HEK293 (cell line): ENCODE data around the gene ZNF106.

Source experiments
- CTCF ChIA-PET: fragments of 350-600 bp; formaldehyde crosslinking; extraction: SDS; loops from one replicate; lab custom pipeline; 2021; ENCODE audit warnings: antibody characterized with exemption; lab: Yijun Ruan, JAX
- POLR2A ChIA-PET: fragments of 300-600 bp; formaldehyde crosslinking; extraction: SDS; loops from one replicate; lab custom pipeline; 2020; ENCODE audit warnings: antibody characterized with exemption, inconsistent platforms; lab: Yijun Ruan, JAX
- H3K27ac ChIP-seq: fragments of 200-500 bp; sonication (Bioruptor generic); 2 replicates; pipeline ENCODE4 v1.5.1; 2014; ENCODE audit warnings: low read depth, low read length, control low read depth, inconsistent platforms; ENCODE audit errors: extremely low read depth
- H3K36me3 ChIP-seq, 2 experiments: fragments of 200-500 bp in 1 of 2; sonication (Bioruptor generic) in 1 of 2; 1 replicate in 1 of 2; 2 replicates in 1 of 2; pipeline ENCODE4 v1.5.1; 2014 to 2017; ENCODE audit warnings: inconsistent platforms in 2 of 2, low read length in 2 of 2; ENCODE audit not compliant: control insufficient read depth in 2 of 2, insufficient read depth in 1 of 2
- H3K4me1 ChIP-seq: fragments of 200-500 bp; sonication (Bioruptor generic); 2 replicates; pipeline ENCODE4 v1.5.1; 2014; ENCODE audit warnings: mild to moderate bottlenecking, low read length, inconsistent platforms; ENCODE audit not compliant: control insufficient read depth, insufficient read depth
- H3K4me3 ChIP-seq: 2 replicates; pipeline ENCODE4 v1.5.1; 2011; ENCODE audit warnings: low read depth, mild to moderate bottlenecking, control low read depth, low read length, moderate library complexity
- H3K9me3 ChIP-seq: fragments of 200-500 bp; sonication (Bioruptor generic); 2 replicates; pipeline ENCODE4 v1.5.1; 2014; ENCODE audit warnings: low read depth, low read length, inconsistent platforms; ENCODE audit not compliant: control insufficient read depth, insufficient read depth
- BCL11A ChIP-seq: fragments of 450-650 bp; formaldehyde crosslinking; IDR thresholded peaks from 2 replicates; pipeline ENCODE4 v1.5.1; 2016; ENCODE audit warnings: low read depth, missing biosample characterization, missing genetic modification characterization
- GLI4 ChIP-seq: fragments of 450-650 bp; formaldehyde crosslinking; IDR thresholded peaks from 2 replicates; pipeline ENCODE4 v1.5.1; 2016; ENCODE audit warnings: missing biosample characterization, missing genetic modification characterization
- PRDM1 ChIP-seq: fragments of 450-650 bp; formaldehyde crosslinking; IDR thresholded peaks from 2 replicates; pipeline ENCODE4; 2016; ENCODE audit warnings: missing biosample characterization, missing genetic modification characterization
- TCF7L2 ChIP-seq: IDR thresholded peaks from 2 replicates; pipeline ENCODE4 v1.6.1; 2011; ENCODE audit warnings: low read depth, mild to moderate bottlenecking, inconsistent platforms, low read length, moderate library complexity, borderline replicate concordance
- ZBTB1 ChIP-seq: fragments of 450-650 bp; formaldehyde crosslinking; IDR thresholded peaks from 2 replicates; pipeline ENCODE4 v1.5.1; 2016; ENCODE audit warnings: missing biosample characterization, missing genetic modification characterization
- ZBTB20 ChIP-seq: fragments of 450-650 bp; formaldehyde crosslinking; IDR thresholded peaks from 2 replicates; pipeline ENCODE4 v1.5.1; 2016; ENCODE audit warnings: missing biosample characterization, missing genetic modification characterization
- ZBTB6 ChIP-seq: fragments of 450-650 bp; formaldehyde crosslinking; IDR thresholded peaks from 2 replicates; pipeline ENCODE4 v1.5.1; 2017; ENCODE audit warnings: missing biosample characterization, missing genetic modification characterization
- ZNF114 ChIP-seq: fragments of 450-650 bp; formaldehyde crosslinking; IDR thresholded peaks from 2 replicates; pipeline ENCODE4 v1.5.0; 2017; ENCODE audit warnings: missing biosample characterization, missing genetic modification characterization
- ZNF140 ChIP-seq: fragments of 450-650 bp; formaldehyde crosslinking; IDR thresholded peaks from 2 replicates; pipeline ENCODE4 v1.5.1; 2016; ENCODE audit warnings: missing biosample characterization, missing genetic modification characterization
- ZNF148 ChIP-seq: fragments of 450-650 bp; formaldehyde crosslinking; IDR thresholded peaks from 2 replicates; pipeline ENCODE4 v1.5.0; 2017; ENCODE audit warnings: missing biosample characterization, missing genetic modification characterization, borderline replicate concordance
- ZNF335 ChIP-seq: fragments of 450-650 bp; formaldehyde crosslinking; conservative IDR thresholded peaks from 2 replicates; pipeline ENCODE4 v1.5.1; 2016; ENCODE audit warnings: missing biosample characterization, missing genetic modification characterization
- ZNF37A ChIP-seq: fragments of 450-650 bp; IDR thresholded peaks from 2 replicates; pipeline ENCODE4 v1.5.1; 2018; ENCODE audit warnings: missing biosample characterization, missing genetic modification characterization
- ZNF473 ChIP-seq: fragments of 450-650 bp; formaldehyde crosslinking; IDR thresholded peaks from 2 replicates; pipeline ENCODE4 v1.5.1; 2017; ENCODE audit warnings: missing biosample characterization, missing genetic modification characterization
- ZNF501 ChIP-seq: fragments of 450-650 bp; formaldehyde crosslinking; IDR thresholded peaks from 2 replicates; pipeline ENCODE4 v1.5.1; 2016; ENCODE audit warnings: missing biosample characterization, missing genetic modification characterization
- ZNF561 ChIP-seq: fragments of 450-650 bp; IDR thresholded peaks from 2 replicates; pipeline ENCODE4 v1.5.1; 2018; ENCODE audit warnings: missing biosample characterization, missing genetic modification characterization, borderline replicate concordance
- ZNF677 ChIP-seq: fragments of 450-650 bp; IDR thresholded peaks from 2 replicates; pipeline ENCODE4 v1.5.0; 2018; ENCODE audit warnings: missing biosample characterization, mild to moderate bottlenecking, missing genetic modification characterization, moderate library complexity
- ZNF777 ChIP-seq: fragments of 450-650 bp; formaldehyde crosslinking; IDR thresholded peaks from 2 replicates; pipeline ENCODE4 v1.5.1; 2017; ENCODE audit warnings: missing biosample characterization, missing genetic modification characterization, borderline replicate concordance
- ZNF792 ChIP-seq: fragments of 450-650 bp; formaldehyde crosslinking; IDR thresholded peaks from 2 replicates; pipeline ENCODE4 v1.5.1; 2016; ENCODE audit warnings: missing biosample characterization, missing genetic modification characterization
- ZSCAN30 ChIP-seq: fragments of 450-650 bp; IDR thresholded peaks from 2 replicates; pipeline ENCODE4 v1.5.1; 2018; ENCODE audit warnings: missing biosample characterization, mild to moderate bottlenecking, missing genetic modification characterization, moderate library complexity
- TF ChIP-seq, protein P1 (sequence below): fragments of 450-650 bp; IDR thresholded peaks from 2 replicates; pipeline ENCODE4 v1.5.1; 2018; ENCODE audit warnings: missing biosample characterization, missing genetic modification characterization
- TF ChIP-seq, protein P2 (sequence below): sonication (generic); formaldehyde crosslinking; IDR thresholded peaks from 2 replicates; pipeline ENCODE4 v1.8.1; 2022; ENCODE audit warnings: mild to moderate bottlenecking, moderate library complexity, missing genetic modification reagents
- TF ChIP-seq, protein P3 (sequence below): fragments of 450-650 bp; formaldehyde crosslinking; IDR thresholded peaks from 2 replicates; pipeline ENCODE4 v1.5.1; 2016; ENCODE audit warnings: missing biosample characterization, missing genetic modification characterization
- TF ChIP-seq, protein P4 (sequence below): fragments of 450-650 bp; formaldehyde crosslinking; IDR thresholded peaks from 2 replicates; pipeline ENCODE4 v1.5.1; 2016; ENCODE audit warnings: missing biosample characterization, missing genetic modification characterization
- TF ChIP-seq, protein P5 (sequence below): fragments of 450-650 bp; formaldehyde crosslinking; IDR thresholded peaks from 2 replicates; pipeline ENCODE4 v1.5.1; 2016; ENCODE audit warnings: missing biosample characterization, missing genetic modification characterization

Gene ZNF106

DNA sequence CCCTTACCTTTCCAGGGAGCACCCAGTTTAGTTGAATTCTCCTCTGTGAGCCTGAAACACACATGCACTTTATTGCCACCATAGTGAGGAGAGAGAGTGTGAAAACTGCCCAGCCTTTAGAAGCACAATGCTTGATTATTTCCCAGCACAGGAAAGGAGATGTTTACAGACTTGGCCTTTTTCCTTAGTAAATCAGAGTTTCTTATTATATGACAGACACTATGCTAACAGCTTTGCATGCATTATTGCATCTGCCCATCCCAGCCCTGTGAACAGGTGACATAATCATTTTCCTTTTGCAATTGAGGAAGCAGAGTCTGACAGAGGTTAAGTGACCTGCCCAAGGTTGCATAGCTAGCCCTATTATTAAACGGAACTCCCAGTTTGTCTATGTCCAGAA, 95.1 kb downstream of the ZNF106 start:
- no peaks in the 10 kb centered on the region for H3K9me3 ChIP-seq
- CTCF ChIA-PET, result no interaction called here
- TF ChIP-seq ZNF792 (tag by site-specific recombination) (no peak), ZNF677 (tag by site-specific recombination) (no peak), ZBTB20 (no peak), GLI4 (tag by site-specific recombination) (no peak), PRDM1 (tag by site-specific recombination) (no peak), BCL11A (no peak), ZBTB6 (tag by site-specific recombination) (no peak), ZNF37A (tag by site-specific recombination) (no peak), TCF7L2 (no peak), ZNF777 (tag by site-specific recombination) (no peak), ZNF148 (tag by site-specific recombination) (no peak), ZNF140 (no peak), ZNF473 (tag by site-specific recombination) (no peak), ZNF501 (no peak)
- TF ChIP-seq, protein P1, sequence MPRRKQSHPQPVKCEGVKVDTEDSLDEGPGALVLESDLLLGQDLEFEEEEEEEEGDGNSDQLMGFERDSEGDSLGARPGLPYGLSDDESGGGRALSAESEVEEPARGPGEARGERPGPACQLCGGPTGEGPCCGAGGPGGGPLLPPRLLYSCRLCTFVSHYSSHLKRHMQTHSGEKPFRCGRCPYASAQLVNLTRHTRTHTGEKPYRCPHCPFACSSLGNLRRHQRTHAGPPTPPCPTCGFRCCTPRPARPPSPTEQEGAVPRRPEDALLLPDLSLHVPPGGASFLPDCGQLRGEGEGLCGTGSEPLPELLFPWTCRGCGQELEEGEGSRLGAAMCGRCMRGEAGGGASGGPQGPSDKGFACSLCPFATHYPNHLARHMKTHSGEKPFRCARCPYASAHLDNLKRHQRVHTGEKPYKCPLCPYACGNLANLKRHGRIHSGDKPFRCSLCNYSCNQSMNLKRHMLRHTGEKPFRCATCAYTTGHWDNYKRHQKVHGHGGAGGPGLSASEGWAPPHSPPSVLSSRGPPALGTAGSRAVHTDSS (tag by site-specific recombination), result no peak
- TF ChIP-seq, protein P2, sequence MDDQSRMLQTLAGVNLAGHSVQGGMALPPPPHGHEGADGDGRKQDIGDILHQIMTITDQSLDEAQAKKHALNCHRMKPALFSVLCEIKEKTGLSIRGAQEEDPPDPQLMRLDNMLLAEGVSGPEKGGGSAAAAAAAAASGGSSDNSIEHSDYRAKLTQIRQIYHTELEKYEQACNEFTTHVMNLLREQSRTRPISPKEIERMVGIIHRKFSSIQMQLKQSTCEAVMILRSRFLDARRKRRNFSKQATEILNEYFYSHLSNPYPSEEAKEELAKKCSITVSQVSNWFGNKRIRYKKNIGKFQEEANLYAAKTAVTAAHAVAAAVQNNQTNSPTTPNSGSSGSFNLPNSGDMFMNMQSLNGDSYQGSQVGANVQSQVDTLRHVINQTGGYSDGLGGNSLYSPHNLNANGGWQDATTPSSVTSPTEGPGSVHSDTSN (CRISPR knock-in tag), result no peak
- POLR2A ChIA-PET, result no interaction called here
- H3K27ac ChIP-seq, result no peak overlapping the region
- H3K36me3 ChIP-seq, result no peaks in the 10 kb centered on the region
- H3K4me1 ChIP-seq, result no peaks in the 10 kb centered on the region
- no peak overlapping the region for H3K4me3 ChIP-seq

GRCh38 chr15:42394106-42394505, 96.8 kb downstream of the ZNF106 start:
- ChIA-PET POLR2A (no interaction called here), CTCF (no interaction called here)
- TF ChIP-seq ZSCAN30 (tag by site-specific recombination) (no peak), ZBTB1 (tag by site-specific recombination) (no peak), ZNF561 (tag by site-specific recombination) (no peak), ZNF114 (no peak), ZNF335 (tag by site-specific recombination) (no peak)
- TF ChIP-seq, protein P3, sequence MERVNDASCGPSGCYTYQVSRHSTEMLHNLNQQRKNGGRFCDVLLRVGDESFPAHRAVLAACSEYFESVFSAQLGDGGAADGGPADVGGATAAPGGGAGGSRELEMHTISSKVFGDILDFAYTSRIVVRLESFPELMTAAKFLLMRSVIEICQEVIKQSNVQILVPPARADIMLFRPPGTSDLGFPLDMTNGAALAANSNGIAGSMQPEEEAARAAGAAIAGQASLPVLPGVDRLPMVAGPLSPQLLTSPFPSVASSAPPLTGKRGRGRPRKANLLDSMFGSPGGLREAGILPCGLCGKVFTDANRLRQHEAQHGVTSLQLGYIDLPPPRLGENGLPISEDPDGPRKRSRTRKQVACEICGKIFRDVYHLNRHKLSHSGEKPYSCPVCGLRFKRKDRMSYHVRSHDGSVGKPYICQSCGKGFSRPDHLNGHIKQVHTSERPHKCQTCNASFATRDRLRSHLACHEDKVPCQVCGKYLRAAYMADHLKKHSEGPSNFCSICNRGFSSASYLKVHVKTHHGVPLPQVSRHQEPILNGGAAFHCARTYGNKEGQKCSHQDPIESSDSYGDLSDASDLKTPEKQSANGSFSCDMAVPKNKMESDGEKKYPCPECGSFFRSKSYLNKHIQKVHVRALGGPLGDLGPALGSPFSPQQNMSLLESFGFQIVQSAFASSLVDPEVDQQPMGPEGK, result no peak
- TF ChIP-seq, protein P4, sequence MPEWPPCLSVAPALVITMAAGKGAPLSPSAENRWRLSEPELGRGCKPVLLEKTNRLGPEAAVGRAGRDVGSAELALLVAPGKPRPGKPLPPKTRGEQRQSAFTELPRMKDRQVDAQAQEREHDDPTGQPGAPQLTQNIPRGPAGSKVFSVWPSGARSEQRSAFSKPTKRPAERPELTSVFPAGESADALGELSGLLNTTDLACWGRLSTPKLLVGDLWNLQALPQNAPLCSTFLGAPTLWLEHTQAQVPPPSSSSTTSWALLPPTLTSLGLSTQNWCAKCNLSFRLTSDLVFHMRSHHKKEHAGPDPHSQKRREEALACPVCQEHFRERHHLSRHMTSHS (tag by site-specific recombination), result no peak
- TF ChIP-seq, protein P5, sequence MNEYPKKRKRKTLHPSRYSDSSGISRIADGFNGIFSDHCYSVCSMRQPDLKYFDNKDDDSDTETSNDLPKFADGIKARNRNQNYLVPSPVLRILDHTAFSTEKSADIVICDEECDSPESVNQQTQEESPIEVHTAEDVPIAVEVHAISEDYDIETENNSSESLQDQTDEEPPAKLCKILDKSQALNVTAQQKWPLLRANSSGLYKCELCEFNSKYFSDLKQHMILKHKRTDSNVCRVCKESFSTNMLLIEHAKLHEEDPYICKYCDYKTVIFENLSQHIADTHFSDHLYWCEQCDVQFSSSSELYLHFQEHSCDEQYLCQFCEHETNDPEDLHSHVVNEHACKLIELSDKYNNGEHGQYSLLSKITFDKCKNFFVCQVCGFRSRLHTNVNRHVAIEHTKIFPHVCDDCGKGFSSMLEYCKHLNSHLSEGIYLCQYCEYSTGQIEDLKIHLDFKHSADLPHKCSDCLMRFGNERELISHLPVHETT, result no peak

More at GRCh38 chr15:42394106-42394505, 96.8 kb downstream of the ZNF106 start:
- Histone ChIP-seq H3K4me3 (no peak overlapping the region), H3K36me3 (no peaks in the 10 kb centered on the region), H3K27ac (no peak overlapping the region), H3K9me3 (no peaks in the 10 kb centered on the region), H3K4me1 (no peaks in the 10 kb centered on the region)
